ENCODE measurements around the gene PQBP1.

- TF ChIP-seq CTCF (conservative IDR thresholded peaks at IDR 0.05; ENCODE audit: low read length) (no peak), EZH2phosphoT487 (IDR thresholded peaks at IDR 0.05; ENCODE audit: borderline replicate concordance) (no peak)
Measured at GRCh38 chrX:48899078-48899410, 1.3 kb downstream of the PQBP1 start.

Measured in Loucy (cell line).